GM12873 (cell line): ENCODE measurements around the gene ARHGEF25.

Experiments
- CTCF ChIP-seq: IDR thresholded peaks from 2 replicates; pipeline ENCODE4 v1.5.1; 2012; ENCODE audit warnings: low read depth, mild to moderate bottlenecking, moderate library complexity, low read length, control low read depth; ENCODE audit not compliant: insufficient read depth; ENCODE audit errors: missing control alignments

ARHGEF25 gene

DNA sequence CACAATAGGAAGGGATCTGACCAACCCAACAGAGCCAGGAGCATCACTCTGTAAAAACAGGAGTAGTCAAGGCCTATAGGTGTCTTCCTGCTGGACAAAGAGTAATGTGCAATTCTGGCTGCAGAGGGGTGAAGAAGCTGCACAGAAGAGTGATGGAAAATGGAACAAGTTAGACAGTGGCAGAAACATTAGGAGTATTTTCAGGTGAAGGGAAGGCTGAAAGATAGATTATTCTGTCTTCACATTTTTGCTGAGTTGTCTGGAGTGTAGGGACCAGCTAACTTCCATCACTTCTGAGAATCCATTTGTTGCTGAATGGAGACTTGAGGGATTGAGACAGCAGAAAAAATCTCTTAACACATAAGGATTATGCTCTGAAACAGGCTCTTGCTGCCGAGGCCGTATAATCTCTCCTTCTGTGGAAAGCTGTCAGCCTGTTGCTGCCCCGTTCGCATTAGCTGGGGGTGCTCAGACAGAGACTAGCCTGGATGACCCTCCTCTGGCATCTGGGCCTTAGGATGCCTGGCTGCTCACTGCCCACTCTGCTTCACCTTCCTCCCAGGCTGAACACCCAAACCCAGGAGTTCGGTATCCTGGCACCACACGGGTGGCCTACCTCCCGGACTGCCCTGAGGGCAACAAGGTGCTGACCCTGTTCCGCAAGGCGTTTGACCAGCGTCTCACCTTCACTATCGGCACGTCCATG is 3.1 kb upstream of the ARHGEF25 start:
- TF ChIP-seq CTCF, result no peak

DNA sequence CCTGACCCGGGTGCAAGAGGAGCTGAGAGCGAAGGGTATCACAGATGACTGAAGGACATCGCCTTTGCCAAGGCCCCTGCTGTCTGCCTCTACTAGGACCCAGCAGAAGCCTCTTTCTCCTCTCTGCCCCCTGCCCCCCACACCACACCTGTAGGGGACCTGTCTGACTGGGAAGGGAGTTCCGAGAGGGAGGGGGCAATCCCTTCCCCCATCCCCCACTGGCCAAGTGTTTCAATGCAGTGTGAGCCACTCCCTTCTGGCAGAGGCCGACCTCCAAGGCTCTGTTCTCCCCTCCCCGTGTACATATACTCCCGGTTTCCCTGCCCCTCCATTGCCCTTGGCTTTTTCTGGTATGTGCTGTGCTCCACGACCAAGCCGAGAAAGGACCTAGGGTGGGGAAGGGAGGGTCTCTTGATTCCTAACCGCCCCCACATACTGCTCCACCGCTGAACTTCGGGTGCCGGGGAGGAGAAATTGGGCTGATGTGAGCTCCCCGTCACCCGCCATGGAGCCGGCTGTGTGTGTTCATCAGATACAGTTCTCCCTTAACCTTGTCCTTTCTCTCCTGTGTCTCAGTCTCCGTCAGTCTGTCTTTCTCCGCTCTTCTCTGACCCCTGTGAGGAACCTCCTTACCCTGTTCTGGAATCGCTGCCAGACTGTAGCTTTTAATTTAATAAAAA is 2.0 kb upstream of the ARHGEF25 start:
- TF ChIP-seq CTCF, result no peak

GRCh38 chr12:57609781-57610553 is 1.3 kb upstream of the ARHGEF25 start:
- no peak for TF ChIP-seq CTCF

GRCh38 chr12:57610554-57611107 is 604 bp upstream of the ARHGEF25 start:
- no peak for TF ChIP-seq CTCF

- TF ChIP-seq CTCF, result no peak
Observed at GRCh38 chr12:57611827-57612710, 834 bp downstream of the ARHGEF25 start.

GRCh38 chr12:57612711-57613426 is 1.6 kb downstream of the ARHGEF25 start:
- TF ChIP-seq CTCF, result no peak
